Measurements from ENCODE around the gene ADAMTSL3.
"Not testable (repeated sequence)": the region's sequence is repeated elsewhere in the genome, so short reads cannot be mapped to it uniquely, and the experiment has no call there.

ADAMTSL3 gene

DNA sequence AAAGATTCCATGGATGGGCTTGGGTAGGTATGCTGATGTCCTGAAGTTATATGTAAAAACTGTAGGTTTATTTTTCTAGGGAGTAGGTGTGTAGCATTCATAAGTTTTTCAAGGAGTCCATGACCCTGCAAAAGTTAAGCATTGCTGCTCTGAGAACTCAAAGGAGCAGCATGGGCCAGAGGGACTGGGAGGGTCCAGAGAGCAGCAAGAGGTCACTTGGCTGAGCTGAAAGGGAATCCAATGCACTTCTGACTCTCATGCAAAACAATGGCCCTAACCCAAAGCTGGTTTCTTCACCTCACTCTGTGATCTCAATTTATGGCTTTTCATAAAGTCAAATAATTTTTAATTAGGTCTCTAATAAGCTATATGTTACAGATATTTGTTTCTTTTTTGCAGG lies 383.4 kb downstream of the ADAMTSL3 start:
- no peak for DNase-seq

DNA sequence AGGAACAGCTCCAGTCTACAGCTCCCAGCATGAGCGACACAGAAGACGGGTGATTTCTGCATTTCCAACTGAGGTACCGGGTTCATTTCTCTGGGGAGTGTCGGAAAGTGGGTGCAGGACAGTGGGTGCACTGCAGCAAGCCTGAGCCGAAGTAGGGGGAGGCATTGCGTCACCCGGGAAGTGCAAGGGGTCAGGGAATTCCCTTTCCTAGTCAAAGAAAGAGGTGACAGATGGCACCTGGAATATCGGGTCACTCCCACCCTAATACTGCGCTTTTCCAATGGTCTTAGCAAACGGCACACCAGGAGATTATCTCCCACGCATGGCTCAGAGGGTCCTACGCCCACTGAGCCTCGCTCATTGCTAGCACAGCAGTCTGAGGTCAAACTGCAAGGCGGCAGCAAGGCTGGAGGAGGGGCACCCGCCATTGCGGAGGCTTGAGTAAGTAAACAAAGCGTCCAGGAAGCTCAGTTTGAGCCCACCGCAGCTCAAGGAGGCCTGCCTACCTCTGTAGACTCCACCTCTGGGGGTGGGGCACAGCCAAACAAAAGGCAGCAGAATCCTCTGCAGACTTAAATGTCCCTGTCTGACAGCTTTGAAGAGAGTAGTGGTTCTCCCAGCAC lies 388.6 kb downstream of the ADAMTSL3 start:
- not testable (repeated sequence) for DNase-seq

DNA sequence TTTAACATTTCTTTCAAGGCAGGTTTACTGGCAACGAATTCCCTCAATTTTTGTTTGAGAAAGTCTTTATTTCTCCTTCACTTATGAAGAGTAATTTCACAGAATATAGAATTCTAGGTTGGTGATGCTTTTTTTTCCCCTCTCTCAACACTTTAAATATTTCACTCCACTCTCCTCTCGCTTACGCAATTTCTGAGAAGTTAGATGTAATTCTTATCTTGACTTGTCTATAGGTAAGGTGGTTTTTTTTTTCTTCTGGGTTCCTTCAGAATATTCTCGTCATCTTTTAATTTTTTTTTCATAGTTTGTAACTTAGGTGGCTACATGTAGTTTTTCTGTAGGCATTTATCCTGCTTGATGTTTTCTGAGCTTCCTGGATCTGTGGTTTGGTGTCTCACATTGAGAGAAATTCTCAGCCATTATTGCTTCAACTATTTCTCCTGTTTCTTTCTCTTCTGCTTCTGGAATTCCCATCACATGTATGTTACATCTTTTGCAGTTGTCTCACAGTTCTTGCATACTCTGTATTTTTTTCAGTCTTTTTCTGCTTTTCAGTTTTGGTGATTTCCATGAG lies 392.2 kb downstream of the ADAMTSL3 start:
- no peak for DNase-seq

DNA sequence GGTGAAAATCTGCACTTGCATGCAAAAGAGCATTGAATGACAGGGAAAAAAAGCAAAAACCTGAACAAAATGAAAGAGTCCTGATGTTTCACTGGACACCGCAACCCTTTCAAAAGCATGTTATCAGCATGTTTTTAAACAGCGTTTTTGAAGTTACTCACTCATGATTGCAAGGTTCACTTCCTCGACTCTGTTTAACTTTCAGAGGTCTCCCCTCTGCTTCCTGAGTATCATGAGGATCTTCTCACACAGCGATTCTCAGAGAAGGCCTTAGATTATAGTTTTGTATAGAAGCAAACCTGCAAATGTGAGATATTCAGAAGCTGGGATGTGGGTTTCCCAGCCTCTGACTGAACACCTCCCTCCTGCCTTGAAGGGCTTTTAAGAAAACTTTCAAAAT lies 395.6 kb downstream of the ADAMTSL3 start:
- not testable (repeated sequence) for DNase-seq

DNA sequence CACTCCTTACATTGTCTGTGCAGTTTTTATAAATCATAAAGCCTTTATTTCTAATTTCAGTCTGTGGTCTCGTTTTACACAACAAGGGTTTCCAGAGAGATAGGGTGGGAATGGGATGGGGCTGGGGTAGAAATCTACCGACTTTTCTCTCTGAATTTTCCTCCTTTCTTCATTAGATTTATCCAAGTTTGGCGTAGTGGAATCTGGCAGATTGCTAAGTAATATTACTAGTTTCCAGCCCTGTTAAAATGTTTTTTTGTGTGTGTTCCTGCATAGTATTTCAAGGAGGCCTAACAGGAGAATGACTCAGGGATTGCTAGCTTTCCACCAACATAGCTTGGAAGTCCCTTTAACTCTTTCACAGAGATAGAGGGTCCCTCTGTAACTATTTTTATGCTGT lies 396.2 kb downstream of the ADAMTSL3 start:
- no peak for DNase-seq

DNA sequence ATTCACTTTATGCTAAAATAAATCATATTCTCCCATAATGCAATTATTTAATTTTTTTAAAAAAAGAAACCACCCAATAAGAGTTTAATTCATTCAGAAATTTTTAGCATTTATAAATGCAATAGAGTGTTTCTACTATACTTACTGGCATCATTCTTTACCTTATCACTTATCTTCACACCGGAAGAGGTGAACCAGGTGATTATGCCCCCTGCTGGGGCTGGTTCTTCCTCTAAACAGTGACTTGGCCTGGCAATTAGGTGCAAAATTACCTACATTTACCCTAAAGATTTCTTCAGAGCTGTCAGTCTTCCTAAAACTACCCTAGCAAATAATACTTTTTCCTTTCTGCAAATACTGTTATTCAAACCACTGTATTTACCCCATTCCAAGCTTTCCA lies 397.2 kb downstream of the ADAMTSL3 start:
- not testable (repeated sequence) for DNase-seq

DNA sequence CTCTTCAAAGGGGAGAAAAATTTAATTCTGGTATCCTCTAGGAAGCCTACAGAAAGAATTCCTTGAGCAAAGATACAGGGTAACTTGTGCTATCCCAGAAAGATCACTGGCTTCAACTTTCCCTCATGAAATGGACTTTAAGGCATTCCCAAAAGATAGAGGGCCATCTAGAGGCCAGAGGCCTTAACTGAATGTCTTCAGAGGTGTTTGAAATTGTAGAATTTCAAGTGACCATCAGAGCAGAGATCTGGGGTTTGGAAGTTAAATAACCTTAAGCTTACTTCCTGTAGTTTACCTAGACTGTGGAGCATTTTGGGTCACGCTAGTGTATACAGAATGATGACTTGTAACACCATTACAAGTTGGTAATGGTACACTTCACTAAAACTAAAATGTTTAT lies 400.6 kb downstream of the ADAMTSL3 start:
- not testable (repeated sequence) for DNase-seq

DNA sequence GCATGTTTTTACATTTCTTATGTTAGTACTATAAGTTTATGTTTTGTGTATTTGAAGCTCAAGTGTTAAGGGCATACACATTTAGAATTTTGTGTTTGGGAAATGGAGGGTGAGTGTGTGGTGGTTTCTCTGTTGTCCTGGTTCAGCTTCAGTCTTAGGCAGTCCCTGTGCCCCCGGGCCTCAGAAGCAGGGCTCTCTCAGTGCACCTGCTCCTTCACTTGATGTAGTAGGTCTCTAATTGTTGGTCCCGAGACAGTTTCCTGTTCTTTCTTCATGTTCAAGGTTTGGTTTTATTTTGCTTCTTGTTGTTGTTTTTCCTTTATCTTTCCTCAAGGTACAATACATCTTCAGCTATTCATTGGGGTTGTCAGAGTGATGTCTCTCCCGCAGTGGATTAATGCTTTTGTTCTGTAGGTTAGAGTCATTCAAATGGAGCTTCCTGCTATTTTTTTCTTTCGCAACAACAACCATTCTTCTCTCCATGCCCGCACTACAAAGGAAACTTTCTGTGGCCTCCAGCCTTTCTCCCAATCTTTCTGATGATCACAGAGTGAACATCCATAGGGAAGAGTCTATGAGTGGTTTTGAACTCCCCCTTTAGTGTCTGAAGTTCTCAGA lies 403.9 kb downstream of the ADAMTSL3 start:
- no peak for DNase-seq

DNA sequence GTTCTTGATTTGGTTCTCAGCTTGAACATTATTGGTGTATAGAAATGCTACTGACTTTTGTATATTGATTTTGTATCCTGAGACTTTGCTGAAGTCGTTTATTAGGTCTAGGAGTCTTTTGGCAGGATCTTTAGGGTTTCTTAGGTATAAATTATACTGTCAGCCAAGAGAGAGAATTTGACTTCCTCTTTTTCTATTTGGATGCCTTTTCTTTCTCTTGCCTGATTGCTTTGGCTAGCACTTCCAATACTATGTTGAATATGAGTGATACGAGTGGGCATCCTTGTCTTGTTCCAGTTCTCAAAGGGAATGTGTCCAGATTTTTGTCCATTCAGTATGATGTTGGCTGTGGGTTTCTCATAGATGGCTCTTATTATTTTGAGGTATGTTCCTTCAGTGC lies 409.8 kb downstream of the ADAMTSL3 start:
- not testable (repeated sequence) for DNase-seq

DNA sequence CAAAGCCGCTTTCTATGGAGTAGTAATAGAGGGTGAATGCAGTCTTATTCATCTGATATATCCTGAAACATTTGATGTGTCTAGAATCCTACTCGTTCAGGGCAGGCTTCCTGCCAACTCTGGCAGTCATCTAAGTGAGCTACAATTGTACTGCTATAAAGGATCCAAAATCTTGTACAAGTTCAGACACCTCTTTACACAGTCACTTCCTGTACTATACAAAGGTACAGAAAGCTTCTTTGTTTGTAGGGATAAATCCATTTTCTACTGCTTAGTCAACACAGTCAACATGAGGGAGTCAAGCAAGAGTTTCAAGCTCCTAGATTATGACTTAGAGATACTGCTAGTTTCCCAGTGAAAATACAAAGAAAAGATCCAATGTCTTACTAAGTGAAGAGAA lies 414.8 kb downstream of the ADAMTSL3 start:
- DNase-seq: not testable (repeated sequence)

DNA sequence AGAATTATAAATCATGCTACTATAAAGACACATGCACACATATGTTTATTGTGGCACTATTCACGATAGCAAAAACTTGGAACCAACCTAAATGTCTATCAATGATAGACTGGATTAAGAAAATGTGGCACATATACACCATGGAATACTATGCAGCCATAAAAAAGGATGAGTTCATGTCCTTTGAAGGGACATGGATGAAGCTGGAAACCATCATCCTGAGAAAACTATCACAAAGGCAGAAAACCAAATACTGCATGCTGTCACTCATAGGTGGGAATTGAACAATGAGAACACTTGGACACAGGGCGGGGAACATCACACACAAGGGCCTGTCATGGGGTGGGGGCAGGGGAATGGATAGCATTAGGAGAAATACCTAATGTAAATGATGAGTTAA lies 424.1 kb downstream of the ADAMTSL3 start:
- not testable (repeated sequence) for DNase-seq

DNA sequence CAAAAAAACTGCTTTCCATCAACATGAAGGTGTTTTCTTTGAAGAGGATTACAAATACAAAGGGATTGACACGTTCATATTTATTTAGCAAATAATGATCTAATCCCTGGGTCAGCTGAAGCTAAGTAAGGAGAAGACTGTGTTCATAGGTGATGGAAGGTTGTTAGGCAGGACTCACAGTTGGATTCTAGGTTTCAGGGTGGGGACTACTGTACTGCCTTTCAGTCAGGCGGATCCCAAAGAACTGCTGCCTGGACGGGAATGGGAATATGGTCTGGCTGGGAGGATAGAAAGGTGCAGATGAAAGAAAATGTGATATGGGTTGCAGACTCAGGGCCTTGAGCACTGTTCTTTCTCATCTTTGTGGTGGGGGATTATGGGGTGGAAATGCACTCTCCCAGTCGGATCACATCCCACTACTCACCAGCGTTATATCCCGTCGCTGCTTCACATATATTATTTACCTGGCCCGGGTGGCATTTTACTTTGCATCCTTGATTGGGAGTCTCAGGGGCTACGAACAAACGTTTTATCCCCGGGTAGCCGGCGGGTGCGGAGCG lies 425.5 kb downstream of the ADAMTSL3 start:
- not testable (repeated sequence) for DNase-seq

DNA sequence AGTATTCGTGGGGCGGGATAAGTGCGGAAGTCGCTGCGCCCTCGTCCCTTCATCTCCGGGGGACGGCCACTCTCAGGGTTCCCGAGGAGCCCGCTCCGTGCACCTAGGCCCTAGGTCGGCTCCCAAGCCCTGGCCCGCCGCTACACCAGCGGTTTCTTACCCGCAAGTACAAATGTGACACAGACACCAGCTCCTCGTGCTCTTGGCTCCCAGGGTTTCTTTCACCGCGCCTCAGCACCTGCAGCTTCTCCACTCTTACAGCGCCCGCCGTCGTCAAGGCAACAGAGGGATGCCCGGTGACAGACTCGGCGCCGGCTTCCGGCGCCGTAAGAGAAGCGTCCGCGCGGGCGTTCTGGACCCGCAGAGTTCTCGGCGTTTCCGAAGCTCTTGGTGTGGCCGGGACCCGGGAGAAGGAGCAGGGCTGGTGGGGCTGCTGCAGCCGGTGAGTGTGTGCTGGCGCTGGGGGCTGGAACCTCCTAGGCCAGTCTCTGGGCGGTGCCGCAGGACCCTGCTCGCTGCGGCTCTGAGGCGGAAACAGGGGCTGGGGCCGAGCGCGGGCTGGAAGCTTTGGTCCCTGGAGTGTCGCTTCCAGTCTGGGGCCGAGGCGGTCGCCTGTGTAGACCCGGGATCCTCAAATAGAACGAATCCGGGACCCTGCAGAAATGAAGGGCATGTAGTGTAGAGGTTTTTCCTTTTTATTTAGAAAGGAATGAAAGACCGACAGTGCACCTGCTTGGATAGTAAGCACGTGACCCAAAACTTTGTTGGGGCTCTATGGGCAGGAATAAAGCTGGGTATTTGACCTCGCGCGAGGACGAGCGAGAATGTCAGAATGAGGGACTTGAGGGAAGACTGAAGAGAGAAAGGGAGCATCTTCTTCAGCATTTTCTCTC lies 426.2 kb downstream of the ADAMTSL3 start:
- peak; percentile 24 for DNase-seq

DNA sequence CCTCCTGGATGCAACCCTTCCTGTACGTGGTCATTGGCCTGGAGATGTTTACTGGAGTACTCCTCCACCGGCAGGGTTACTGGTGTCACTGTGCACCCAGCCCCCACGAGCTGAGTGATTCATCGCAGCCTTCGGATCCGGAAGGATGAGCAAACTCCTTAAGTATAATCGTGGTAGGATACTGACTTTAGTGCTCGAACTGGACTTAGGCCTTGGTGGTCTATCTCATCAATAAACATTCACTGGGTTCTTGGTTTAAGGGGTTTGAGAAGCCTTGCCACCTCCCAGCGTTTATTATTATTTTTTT lies 426.8 kb downstream of the ADAMTSL3 start:
- DNase-seq: peak; percentile 48

DNA sequence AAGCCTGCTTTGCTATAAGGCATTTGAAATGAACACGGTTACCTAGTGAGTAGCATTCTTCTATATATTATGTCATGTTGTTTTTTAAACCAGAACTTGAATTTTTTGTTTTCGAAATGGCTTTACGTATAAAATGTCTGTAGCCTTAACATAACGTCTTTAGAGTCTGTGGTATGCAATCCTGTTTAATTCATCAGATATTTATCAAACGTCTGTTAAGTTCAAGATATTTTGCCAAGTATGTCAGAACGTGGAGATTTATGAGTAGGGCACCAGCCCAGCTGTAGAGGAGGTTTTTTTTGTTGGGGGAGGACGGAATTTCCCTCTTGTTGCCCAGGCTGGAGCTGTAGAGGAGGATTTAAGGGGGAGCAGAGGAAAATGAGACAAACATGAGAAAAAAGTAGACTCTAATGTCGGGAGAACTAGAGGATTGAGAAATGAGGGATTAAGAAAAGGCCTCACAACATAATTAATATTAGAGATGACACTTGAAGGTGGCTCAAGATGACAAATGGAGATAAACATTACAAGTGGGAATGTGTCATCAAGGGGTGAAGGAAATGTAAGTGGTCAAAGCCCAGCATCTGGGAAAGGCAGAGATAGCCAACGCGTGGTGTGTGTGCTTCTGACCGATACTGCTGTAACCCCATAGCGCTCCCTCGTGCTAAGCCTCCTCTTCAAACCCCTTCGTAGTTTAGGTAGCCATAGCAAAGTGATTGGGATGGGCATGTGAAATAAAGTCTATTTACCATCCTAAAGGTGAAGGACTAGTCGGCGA lies 427.7 kb downstream of the ADAMTSL3 start:
- DNase-seq: peak; percentile 36

DNA sequence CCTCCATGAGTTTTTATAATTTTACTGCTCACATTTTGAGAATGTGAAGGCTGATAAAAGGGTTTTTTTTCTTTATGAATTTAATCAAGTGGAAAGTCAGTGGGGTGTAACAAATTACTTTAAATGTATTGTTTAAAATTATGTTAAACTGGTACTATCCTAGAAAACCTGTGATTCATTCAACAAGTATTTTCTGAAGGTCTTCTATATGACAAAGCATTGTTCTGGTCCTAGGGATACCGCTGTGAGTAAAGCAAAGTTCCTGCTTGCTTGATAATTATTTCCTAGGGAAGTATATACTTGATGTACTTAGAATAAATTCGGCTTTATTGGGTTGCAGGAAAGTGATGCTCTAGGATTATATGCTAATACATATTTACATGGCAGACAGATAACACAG lies 428.8 kb downstream of the ADAMTSL3 start:
- DNase-seq: peak; percentile 4

DNA sequence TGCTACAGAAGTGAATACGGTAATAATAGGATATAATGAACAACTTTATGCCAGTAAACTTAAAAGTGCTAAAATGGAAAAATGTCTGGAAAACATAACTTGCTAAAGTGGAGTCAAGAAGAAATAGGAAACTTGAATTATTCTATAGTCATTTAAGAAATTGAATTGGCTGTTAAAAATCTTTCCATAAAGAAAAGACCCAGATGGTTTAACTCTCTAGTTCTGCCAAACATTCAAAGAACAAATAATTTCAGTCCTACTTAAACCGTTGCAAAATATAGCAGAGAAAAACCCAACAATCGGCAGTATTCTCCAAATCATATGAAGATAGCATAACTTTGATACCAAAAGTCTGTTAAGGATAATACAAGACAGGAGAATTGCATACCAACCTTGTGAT lies 432.1 kb downstream of the ADAMTSL3 start:
- DNase-seq: not testable (repeated sequence)

All from fibroblast of skin of scalp (primary cell).